ENCODE data around the gene POLR2A.

The POLR2A gene

DNA sequence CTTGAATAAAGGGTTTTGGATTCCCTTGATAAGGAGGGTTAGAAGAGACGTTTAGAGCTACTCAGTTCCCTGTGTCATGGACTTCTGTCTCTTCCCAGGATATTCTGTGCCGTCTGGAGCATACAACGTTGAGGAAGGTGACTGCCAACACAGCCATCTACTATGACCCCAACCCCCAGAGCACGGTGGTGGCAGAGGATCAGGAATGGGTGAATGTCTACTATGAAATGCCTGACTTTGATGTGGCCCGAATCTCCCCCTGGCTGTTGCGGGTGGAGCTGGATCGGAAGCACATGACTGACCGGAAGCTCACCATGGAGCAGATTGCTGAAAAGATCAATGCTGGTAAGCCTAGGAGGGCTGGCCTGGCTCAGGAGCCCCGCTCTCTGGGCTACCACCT lies 24.7 kb downstream of the POLR2A start:
- no peak for DNase-seq

DNA sequence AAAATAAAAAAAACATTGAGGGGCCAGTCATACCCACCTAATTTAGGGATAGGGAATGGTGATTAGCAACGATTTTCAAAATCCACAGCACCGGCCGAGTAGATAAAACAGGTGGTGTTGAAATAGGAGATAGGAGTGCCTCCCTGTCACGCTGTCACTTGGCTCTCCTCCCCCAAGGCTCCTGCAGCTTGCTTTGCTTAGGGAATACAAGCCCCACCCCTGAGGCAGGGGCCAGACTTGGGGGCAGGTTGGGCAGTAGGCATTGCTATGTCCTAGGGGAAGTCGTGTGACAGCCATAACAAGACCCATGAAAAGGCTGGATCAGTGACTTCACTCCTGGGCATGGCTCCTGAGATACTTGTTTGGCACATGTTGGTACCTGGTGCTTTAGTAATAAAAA lies 25.8 kb downstream of the POLR2A start:
- no peak for DNase-seq

- no peak for DNase-seq
These were observed 26.9 kb downstream of the POLR2A start for GRCh38 chr17:7511108-7511507.

DNA sequence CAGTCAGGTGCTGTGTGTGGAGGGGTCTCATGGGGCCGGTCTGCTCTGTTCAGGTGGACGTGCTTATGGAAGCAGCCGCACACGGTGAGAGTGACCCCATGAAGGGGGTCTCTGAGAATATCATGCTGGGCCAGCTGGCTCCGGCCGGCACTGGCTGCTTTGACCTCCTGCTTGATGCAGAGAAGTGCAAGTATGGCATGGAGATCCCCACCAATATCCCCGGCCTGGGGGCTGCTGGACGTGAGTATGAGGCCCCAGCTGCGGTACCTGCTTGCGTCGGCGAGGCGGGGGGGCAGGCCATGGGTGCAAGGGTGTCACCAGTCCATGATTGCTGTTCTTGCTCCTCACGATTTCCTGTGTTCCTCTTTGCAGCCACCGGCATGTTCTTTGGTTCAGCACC lies 27.9 kb downstream of the POLR2A start:
- no peak for DNase-seq

GRCh38 chr17:7512824-7513540 lies 28.8 kb downstream of the POLR2A start:
- no peak for DNase-seq

- no peak for DNase-seq
These were observed 29.8 kb downstream of the POLR2A start for GRCh38 chr17:7513850-7514419.

DNA sequence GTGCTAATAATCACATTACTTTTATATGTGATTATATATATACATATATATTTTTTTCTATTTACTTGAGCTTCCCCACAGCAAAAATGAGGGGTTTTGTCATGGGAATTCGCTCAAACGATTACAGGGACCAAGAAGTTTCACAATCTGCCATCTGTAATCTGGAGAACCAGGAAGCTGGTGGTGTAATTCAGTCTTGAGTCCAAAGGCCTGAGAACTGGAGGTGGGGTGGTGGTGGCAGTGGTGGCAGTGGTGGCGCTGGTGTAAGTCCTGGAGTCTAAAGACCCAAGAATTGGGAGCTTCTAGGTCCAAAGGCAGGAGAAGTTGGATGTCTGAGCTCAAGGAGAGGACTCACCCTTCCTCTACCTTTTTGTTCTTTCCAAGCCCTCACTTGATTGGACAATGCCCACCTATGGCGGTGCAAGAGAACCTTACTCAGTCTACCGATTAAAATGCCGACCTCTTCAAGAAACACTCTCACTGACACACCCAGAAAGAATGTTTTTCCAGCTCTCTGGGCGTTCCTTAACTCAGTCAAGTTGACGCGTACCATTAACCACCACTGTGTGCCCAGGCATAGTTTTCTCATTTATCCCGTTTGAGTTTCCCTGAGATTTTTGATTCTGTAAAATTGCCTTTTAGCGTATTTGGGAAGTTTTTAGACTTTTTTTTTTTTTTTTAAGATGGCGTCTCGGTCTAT lies 31.9 kb downstream of the POLR2A start:
- no peak for DNase-seq

DNA sequence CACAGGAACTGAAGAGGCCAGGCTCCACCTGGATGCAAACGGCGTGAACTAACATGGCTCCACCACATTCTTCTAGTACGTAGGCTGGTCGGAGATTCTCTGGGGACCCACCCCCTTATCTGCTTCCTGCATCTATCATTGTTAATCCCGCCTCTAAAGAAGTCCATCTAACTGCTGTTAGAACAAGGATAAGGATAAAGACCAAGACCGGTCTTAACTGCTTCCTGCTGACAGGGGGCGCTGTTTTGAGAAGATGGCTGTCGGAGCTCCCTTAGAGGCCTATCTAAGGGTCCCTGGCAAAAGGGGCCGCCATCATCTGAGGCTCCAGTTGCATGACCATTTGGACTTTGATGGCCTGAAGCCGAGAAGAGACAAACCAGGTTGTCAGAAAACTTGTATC lies 38.9 kb downstream of the POLR2A start:
- no peak for DNase-seq

DNA sequence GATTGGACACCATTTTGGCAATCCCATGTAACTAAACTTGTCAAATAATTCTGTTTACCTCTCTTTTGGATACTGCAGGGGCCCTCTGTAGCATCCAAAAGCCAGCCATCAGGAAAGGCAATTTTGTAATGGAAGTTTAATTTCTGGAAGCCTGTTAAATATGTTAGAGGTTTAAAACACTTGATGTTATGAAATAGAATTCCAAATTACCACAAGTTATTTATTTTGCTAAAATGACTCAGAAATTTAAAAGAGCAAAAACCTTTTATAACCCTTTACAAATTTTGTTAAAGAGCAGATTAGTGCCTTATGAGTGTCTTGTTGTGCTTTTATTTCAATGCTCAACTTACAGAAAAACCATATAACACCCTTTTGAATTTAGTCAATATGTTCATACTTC lies 44.7 kb downstream of the POLR2A start:
- no peak for DNase-seq

DNA sequence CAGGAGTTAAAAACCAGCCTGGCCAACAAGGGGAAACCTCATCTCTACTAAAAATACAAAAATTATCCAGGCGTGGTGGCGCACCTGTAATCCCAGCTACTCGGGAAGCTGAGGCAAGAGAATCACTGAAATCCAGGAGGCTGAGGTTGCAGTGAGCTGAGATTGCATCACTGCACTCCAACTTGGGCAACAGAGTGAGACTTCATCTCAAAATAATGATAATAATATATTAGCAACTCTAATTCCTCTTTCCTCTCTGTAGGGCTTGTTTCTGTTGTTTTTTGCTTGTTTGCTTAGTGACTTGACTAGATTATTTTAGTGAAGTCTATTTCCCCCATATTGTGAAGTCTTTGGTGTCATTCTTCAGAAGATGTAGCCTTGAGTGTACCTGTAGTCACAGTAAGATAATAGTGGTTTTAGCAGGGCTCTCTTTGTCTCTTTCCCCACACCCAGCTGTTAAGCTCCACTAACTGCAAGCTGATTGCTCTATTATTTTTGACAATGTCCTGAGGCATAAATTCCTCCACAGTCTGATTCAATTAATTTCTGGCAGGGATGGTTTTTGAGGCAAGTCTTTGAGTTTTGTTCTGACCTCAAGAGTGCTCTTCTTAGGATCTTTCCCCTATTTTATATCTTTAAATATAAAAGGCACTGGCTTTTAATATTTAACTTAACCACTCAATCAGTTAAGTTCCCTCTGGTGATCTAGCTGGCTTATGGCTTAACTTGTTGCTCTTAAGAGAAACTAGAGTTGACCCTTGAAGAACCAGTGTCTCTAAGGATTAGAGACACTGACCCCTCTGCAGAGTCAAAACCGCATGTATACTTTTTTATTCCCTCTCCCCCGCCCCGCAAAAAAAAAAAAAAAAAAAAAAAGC lies 46.1 kb downstream of the POLR2A start:
- DNase-seq = no peak

GRCh38 chr17:7538050-7538449 lies 53.9 kb downstream of the POLR2A start:
- DNase-seq = no peak

GRCh38 chr17:7538891-7539545 lies 54.9 kb downstream of the POLR2A start:
- no peak for DNase-seq

GRCh38 chr17:7541074-7541621 lies 57.0 kb downstream of the POLR2A start:
- DNase-seq = no peak

DNA sequence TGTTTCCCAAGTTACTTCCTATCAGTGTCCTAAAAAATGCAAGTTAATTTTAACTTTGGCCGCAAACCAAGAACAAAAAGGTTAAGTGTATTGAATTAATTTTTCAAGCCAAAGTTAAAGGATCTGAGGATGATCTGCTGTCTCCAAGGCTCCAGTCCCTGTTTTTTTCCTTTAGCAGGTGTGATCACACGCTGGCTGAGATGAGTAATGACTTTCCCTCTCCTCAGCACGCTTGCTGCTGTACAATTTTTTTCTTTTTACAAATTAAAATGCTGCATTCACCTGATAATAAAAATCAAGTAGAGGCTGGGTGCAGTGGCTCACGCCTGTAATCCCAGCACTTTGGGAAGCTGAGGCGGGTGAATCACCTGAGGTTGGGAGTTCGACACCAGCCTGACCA lies 60.7 kb downstream of the POLR2A start:
- DNase-seq = no peak

DNA sequence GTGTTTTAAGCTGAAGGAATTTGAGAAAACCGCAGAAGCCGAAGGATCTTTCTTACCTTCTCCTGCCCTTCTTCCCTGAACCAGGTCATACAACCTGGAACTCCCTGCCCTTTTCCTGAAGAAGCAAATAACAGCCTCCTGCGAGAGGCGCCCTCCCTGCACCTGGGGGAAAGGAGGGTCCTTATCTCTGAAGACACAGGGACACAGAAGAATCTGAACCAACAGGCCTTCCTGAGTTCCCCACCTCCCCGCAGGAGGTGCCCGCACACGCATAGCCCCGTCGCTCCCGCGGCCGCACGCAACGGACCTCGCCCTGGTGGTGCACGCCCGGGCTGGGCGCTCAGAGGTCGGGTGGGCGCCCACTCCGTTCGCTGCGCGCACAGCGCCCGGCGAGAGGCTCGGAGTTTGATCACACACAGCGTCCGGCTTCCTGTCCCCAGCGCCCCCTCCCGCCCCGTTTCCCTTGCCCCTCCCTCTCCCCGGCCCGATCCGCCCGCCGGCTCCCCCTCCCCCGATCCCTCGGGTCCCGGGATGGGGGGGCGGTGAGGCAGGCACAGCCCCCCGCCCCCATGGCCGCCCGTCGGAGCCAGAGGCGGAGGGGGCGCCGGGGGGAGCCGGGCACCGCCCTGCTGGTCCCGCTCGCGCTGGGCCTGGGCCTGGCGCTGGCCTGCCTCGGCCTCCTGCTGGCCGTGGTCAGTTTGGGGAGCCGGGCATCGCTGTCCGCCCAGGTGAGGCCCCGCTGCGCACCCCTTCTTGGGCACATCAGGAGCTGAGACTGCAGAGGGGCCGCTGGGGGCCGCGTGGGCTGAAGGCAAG lies 64.6 kb downstream of the POLR2A start, which contains the start of gene TNFSF12:
Gene TNFSF12, plus strand, starts transcription at position 474 of the 816 bp plus-strand sequence. Its CDS starts 96 bp downstream, at position 570.
- no peak for DNase-seq

Data from amniotic stem cell (primary cell).